Measurements from ENCODE around the gene MACF1.

MACF1 gene

GRCh38 chr1:39528082-39528481 is 323.6 kb downstream of the MACF1 start:
- in situ Hi-C loops (cut with MboI; ENCODE audit: low sequenced_read_pairs, unreplicated experiment) = no loop called here
- no peak for DNase-seq (ENCODE audit: low spot score)
- TF ChIP-seq, protein P1, sequence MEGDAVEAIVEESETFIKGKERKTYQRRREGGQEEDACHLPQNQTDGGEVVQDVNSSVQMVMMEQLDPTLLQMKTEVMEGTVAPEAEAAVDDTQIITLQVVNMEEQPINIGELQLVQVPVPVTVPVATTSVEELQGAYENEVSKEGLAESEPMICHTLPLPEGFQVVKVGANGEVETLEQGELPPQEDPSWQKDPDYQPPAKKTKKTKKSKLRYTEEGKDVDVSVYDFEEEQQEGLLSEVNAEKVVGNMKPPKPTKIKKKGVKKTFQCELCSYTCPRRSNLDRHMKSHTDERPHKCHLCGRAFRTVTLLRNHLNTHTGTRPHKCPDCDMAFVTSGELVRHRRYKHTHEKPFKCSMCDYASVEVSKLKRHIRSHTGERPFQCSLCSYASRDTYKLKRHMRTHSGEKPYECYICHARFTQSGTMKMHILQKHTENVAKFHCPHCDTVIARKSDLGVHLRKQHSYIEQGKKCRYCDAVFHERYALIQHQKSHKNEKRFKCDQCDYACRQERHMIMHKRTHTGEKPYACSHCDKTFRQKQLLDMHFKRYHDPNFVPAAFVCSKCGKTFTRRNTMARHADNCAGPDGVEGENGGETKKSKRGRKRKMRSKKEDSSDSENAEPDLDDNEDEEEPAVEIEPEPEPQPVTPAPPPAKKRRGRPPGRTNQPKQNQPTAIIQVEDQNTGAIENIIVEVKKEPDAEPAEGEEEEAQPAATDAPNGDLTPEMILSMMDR (IDR thresholded peaks at IDR 0.05; ENCODE audit: borderline replicate concordance, control extremely low read depth, extremely low read depth, insufficient read depth, missing control alignments) = no peak

DNA sequence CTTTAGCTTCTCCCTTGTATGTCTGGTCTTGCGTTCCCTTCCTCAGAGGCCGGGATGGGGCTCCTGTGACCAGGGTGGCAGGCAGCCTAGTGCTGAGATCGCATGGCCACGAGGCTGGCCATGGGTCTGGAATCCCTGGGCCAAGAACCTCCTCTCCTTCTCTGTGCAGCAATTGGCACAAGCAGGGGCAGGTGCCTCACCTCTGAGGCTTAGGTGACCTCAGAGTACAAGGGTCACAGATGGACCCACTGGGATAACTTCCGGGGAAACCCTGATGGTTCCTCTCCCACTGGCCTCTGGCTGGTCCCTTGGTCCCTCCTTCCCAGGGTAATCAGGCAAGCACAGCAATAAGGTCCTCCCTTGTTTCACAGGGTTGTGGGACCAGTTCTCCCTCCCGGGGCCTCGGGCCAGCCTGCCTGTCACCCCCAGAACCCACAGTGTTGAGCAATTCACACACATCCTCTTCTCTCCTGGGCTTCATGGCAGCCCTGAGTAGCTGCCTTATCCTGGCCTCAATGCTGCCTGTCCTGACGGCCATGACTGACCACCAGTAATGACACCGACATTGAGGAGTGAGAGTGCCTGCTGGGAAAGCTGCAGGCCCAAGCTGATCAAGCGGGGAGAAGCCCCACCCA is 325.5 kb downstream of the MACF1 start:
- no peak for DNase-seq (ENCODE audit: low spot score)
- TF ChIP-seq, protein P1 (IDR thresholded peaks at IDR 0.05; ENCODE audit: borderline replicate concordance, control extremely low read depth, extremely low read depth, insufficient read depth, missing control alignments) = no peak
- in situ Hi-C loops (cut with MboI; ENCODE audit: low sequenced_read_pairs, unreplicated experiment) = no loop called here

- DNase-seq (ENCODE audit: low spot score) = no peak
- TF ChIP-seq, protein P1 (IDR thresholded peaks at IDR 0.05; ENCODE audit: borderline replicate concordance, control extremely low read depth, extremely low read depth, insufficient read depth, missing control alignments) = no peak
- in situ Hi-C loops (cut with MboI; ENCODE audit: low sequenced_read_pairs, unreplicated experiment) = no loop called here
Observed at GRCh38 chr1:39531526-39531925, 327.0 kb downstream of the MACF1 start.

DNA sequence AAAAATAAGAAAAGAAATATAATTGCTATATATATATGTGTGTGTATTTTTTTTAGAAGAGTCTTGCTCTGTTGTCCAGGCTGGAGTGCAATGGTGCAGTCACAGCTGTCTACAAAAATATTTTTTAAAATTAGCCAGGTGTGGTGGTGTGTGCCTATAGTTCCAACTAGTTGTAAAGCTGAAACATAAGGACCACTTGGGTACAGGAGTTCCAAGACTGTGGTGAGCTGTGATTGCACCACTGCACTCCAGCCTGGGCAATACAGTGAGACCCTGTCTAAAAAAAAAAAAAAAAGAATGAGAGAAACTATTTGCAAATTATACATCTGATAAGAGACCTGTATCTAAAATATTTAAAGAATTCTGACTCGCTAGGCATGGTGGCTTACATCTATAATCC is 328.9 kb downstream of the MACF1 start:
- TF ChIP-seq, protein P1 (IDR thresholded peaks at IDR 0.05; ENCODE audit: borderline replicate concordance, control extremely low read depth, extremely low read depth, insufficient read depth, missing control alignments) = no peak
- in situ Hi-C loops (cut with MboI; ENCODE audit: low sequenced_read_pairs, unreplicated experiment) = no loop called here
- no peak for DNase-seq (ENCODE audit: low spot score)

Data from GM13976 (cell line).